Omental fat pad (tissue), 4 donors: Measurements from ENCODE around the gene DLG2. TPM values are rescaled to one million over a fixed set of nuclear protein-coding genes. Genes with fewer than 3 reads are reported as not detected.
A peak's percentile ranks its signal among the peaks of the same experiment; 100 is the strongest.

Experiments
- ATAC-seq: fragments of 150-250 bp; one replicate; pipeline ENCODE4 v1.9.1; 2016; ENCODE audit warnings: mild to moderate bottlenecking, moderate library complexity; ENCODE audit not compliant: low FRiP score
- DNase-seq: peaks from one replicate; pipeline ENCODE4 v3.0.0-alpha.2; 2019; ENCODE audit warnings: low spot score
- CTCF ChIP-seq, 3 donors: fragments of 450-650 bp; IDR thresholded peaks; one replicate each; pipeline ENCODE4 v1.5.1; 2016 to 2017; ENCODE audit warnings: antibody characterized with exemption in 3 of 3, mild to moderate bottlenecking in 3 of 3, moderate library complexity in 2 of 3
- total RNA-seq, 4 donors: library from RNA; depleted of rRNA; stranded (reverse); fragments of >200 nt; gene quantifications; one replicate each; pipeline ENCODE4 v1.1.0, GENCODE V29; 2016

The DLG2 gene
- total RNA-seq, 4 donors from 2014 or later: 4.8 to 13.2 (median 8.1) TPM

DNA sequence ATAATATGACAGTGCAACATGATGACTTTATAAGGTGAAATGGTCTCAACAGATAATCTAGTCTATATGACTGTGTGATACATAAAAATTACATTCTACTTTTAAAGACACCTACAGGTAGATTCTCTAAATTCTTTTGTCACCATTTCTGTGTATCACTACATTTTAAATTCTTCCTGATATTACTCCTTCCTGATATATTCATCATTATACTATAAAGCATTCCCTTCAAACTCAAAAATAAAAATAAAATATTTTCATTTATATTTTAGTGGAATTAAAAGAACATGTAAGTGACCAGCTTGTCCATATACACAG lies 1062.3 kb downstream of the DLG2 start:
- ATAC-seq: no peak
- DNase-seq: no peak
- TF ChIP-seq CTCF (IDR thresholded peaks at IDR 0.05): no peak

DNA sequence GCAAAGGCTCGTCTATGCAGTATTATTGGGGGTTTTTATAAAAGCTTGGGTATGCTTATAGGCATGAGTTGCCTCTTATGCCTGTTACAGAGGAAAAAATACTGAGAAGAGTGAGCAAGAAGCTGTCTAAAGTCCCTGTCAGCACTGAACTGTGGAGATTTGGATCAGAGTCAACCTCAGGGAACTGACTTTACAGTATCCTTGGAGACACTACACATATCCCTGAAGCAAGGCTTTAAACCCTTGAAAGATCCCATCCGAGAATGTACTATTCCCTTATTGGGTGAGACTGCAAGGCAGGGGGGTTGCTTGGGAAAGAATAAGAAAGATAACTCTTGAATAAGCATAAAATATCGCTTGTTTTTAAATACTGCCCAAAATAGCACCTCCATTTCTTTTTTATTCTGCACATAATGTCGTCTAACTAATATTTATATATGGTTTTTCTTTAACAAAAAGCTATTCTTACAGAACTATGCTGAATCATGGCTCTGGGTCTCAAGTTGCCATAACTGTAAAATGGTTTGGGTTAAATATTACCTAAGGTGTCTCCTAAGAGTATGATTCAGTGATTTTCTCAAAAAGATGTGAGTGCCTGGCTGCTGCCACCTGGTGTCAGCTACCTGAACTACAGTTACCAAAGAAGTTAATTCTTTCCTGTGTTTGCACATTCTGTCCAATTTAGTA lies 1062.8 kb downstream of the DLG2 start:
- ATAC-seq (peak; percentile 66), DNase-seq (no peak)
- TF ChIP-seq CTCF (IDR thresholded peaks at IDR 0.05): peak in 2 of 3 donors; percentile 10 to 64

GRCh38 chr11:84563356-84563755 lies 1063.8 kb downstream of the DLG2 start:
- no peak for ATAC-seq
- TF ChIP-seq CTCF (IDR thresholded peaks at IDR 0.05): no peak

DNA sequence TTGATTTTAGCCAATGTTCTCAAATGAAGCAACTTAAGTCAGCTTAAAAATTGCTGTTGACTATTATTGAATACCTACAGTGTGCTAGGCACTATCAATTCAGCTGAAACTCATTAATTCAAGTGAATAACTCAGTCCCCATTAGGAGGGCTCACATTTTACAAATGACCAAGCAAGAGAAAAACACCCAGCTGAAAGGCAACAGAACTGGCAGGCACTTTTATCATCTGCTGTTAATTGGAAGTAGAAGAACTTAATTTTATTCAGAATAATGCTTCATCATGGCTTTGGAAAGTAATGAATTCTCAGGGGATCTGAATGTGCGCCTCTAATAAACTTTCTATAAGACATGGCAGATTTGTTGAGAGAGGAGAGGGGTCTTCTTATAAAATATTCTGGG lies 1066.9 kb downstream of the DLG2 start:
- DNase-seq (no peak), ATAC-seq (no peak)
- no peak for TF ChIP-seq CTCF (IDR thresholded peaks at IDR 0.05)

More at GRCh38 chr11:84563356-84563755, 1063.8 kb downstream of the DLG2 start:
- no peak for DNase-seq

DNA sequence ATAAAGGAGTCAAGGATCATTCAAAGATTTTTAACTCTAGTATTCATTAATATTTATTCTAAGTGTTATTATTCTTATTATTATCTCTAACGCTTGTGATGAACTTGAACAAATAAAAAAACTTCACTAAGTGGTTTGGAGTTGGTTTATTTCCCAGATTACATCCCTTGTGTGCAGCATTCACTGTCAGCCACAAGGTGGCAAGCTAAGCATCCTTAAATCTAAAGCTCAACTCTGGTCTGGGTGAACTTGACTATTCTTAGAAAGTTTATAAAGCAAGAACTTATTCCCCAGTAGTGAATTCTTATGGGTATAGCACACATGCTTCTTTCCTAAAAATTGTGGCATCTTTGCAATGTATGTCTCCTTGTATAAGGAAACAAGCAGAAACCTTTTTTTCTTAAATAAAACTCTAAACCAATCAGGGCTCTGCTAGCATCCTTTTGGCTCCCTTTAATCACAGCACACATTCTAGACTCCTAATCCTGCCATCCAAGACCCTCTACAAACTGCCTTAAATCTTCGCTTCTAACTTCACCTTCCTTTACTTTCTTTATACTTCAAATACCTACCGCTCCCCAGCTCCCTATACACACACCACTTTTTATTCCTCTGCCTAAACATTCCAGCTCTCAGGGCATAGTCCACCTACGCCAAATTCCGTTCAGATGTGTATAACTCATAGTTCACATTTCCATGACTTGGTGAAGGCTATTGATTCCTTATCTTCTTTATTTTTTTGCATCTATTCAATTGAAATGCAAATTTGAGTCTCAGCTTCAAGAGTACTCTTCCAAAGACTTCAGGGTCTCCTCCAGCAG lies 1068.8 kb downstream of the DLG2 start:
- ATAC-seq: no peak
- no peak for DNase-seq
- no peak for TF ChIP-seq CTCF (IDR thresholded peaks at IDR 0.05)

GRCh38 chr11:84552791-84553190 lies 1074.4 kb downstream of the DLG2 start:
- TF ChIP-seq CTCF (IDR thresholded peaks at IDR 0.05): no peak
- ATAC-seq: no peak
- DNase-seq: no peak

GRCh38 chr11:84549217-84549616 lies 1077.9 kb downstream of the DLG2 start:
- DNase-seq (no peak), ATAC-seq (no peak)
- no peak for TF ChIP-seq CTCF (IDR thresholded peaks at IDR 0.05)
